ENCODE measurements around the gene SLC26A6.

The SLC26A6 gene

DNA sequence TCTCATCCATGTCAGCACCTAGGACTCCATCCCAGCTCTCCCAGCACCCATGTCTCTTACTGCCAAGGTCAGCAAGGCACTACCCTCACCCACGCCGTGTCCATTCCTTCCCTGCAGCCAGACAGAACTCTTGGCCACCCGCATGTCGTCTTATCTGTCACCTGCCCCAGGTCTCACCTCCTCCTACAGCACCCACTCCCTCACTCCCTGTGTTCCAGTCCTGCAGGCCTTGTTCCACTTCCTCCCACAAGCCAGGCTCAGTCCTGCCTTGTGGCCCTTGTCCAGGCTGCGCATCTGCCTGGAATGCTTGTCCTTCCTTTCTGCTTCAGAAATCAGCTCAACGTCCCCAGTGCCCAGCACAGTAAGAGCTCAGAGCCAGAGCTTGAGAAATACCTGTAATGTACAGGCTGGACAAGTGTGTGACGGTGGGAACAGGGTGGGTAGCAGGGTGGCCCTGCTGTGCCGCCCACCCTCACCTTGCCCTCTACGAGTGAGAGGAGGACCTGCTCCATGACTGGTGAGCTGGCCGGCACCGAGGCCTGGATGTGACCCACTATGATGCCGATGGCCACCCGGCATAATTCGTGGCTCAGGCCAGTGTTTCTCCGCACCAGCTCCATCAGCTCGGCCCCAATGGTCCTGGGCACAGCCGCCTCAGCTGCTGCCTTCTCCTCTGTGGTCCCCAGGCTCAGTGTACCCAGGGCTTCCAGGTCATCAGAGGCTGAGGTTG lies 45.7 kb upstream of the SLC26A6 start:
- TF ChIP-seq, protein P1, sequence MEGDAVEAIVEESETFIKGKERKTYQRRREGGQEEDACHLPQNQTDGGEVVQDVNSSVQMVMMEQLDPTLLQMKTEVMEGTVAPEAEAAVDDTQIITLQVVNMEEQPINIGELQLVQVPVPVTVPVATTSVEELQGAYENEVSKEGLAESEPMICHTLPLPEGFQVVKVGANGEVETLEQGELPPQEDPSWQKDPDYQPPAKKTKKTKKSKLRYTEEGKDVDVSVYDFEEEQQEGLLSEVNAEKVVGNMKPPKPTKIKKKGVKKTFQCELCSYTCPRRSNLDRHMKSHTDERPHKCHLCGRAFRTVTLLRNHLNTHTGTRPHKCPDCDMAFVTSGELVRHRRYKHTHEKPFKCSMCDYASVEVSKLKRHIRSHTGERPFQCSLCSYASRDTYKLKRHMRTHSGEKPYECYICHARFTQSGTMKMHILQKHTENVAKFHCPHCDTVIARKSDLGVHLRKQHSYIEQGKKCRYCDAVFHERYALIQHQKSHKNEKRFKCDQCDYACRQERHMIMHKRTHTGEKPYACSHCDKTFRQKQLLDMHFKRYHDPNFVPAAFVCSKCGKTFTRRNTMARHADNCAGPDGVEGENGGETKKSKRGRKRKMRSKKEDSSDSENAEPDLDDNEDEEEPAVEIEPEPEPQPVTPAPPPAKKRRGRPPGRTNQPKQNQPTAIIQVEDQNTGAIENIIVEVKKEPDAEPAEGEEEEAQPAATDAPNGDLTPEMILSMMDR (IDR thresholded peaks at IDR 0.05; ENCODE audit: low read depth, low read length, missing control alignments), result no peak
- no peak overlapping the region for H3K4me3 ChIP-seq (ENCODE audit: low read depth, low read length)
- DNase-seq (ENCODE audit: low read depth), result no peak

DNA sequence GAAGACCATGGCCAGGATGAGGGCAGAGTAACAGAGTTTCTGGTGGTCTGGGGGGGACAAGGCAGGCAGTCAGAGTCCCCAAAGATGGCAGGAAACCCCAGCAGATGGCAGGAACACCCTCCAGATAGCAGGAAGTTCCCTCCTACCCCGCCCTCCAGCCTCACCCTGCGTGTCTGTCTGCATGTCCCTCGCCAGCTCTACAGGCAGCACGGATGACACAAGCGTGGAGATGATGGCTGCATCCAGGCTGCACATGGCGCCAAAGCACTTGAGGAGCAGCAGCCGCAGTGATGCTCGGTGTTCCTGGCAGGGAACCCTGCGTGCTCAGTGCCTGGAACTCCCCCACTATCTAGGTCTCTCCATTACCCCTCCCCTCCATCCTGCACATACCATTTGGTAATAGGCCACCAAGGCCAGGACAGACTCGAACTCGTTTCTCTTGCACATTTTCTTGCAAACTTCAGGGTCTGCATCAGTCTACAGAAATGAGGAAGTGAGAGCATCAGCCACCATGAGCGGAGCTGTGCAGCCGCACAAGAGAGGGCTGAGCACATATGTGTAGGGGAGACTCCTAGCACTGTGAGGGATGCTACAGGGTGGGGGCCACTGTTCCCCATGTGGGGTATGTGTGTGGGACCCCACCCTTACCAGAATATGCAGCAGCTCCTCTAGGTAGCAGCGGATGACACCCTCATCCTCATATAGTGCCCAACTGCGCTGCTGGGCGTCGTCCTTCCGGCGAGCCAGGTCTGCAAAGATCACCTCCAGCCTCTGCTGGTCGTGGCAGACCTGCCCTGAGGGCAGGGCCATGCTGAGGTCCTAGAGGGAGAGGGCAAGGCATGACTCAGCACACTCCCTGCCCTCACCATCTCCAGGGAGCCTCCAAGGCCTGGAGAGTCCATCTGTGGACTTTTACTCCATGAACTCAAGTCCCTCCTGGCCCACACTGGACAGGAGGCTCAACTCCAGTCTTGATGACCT lies 44.4 kb upstream of the SLC26A6 start:
- TF ChIP-seq, protein P1 (IDR thresholded peaks at IDR 0.05; ENCODE audit: low read depth, low read length, missing control alignments), result no peak
- no peak for DNase-seq (ENCODE audit: low read depth)
- H3K4me3 ChIP-seq (ENCODE audit: low read depth, low read length), result no peak overlapping the region

DNA sequence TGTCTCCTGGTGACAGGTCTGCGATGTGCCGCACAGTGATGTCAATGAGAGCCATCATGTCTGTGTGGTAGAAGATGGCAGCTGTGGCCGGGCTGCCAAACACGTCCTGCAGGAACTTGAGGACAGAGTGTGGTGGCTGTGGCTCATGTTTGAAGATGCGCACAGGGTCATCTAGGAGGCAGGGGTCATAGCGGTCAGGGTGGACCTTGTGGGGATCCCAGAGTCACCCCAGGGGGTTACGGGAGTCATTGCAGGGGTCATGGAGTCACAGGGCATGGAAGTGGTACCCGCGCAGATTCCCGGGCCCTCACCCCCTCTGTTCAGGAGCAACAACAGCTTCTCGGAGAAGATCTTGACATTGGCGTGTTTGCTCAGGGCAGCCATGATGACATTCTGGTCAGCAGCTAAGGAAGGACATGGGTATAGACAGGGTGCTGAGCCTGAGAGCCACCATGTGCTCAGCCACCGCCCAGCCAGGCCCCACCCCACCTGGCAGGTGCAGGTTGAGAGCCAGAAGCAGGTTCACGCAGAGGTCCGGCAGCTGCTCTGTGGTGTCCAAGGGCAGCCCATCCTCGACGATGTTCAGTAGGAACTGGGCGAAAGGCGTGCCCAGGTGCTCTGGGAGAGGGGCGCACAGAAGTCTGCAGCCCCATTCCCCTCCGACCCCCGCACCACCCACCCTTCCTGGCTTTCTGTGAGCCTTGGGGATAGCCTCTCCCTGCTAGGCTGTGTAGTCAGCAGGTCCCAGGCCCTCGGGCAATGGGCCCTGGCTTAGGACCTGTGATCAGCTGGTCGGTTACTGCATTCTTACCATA lies 43.5 kb upstream of the SLC26A6 start:
- TF ChIP-seq, protein P1 (IDR thresholded peaks at IDR 0.05; ENCODE audit: low read depth, low read length, missing control alignments), result no peak
- no peak overlapping the region for H3K4me3 ChIP-seq (ENCODE audit: low read depth, low read length)
- DNase-seq (ENCODE audit: low read depth), result no peak

- H3K4me3 ChIP-seq (ENCODE audit: low read depth, low read length), result no peak overlapping the region
- TF ChIP-seq, protein P1 (IDR thresholded peaks at IDR 0.05; ENCODE audit: low read depth, low read length, missing control alignments), result no peak
- DNase-seq (ENCODE audit: low read depth), result no peak
Observed at GRCh38 chr3:48678056-48678455, 42.8 kb upstream of the SLC26A6 start.

- TF ChIP-seq, protein P1 (IDR thresholded peaks at IDR 0.05; ENCODE audit: low read depth, low read length, missing control alignments), result no peak
- DNase-seq (ENCODE audit: low read depth), result no peak
- no peak overlapping the region for H3K4me3 ChIP-seq (ENCODE audit: low read depth, low read length)
Observed at GRCh38 chr3:48674505-48674904, 39.2 kb upstream of the SLC26A6 start.

GRCh38 chr3:48672522-48672921 lies 37.3 kb upstream of the SLC26A6 start:
- DNase-seq (ENCODE audit: low read depth), result no peak
- TF ChIP-seq, protein P1 (IDR thresholded peaks at IDR 0.05; ENCODE audit: low read depth, low read length, missing control alignments), result no peak
- H3K4me3 ChIP-seq (ENCODE audit: low read depth, low read length), result no peak overlapping the region

Data from GM12864 (cell line).